HEK293T (cell line): ENCODE results near the gene RHOD.

Experiments used
- ARNT ChIP-seq: fragments of 450-650 bp; IDR thresholded peaks from 2 replicates; pipeline ENCODE4 v1.6.1; 2017; ENCODE audit warnings: mild to moderate bottlenecking
- BHLHE40 ChIP-seq: fragments of 450-650 bp; IDR thresholded peaks from 2 replicates; pipeline ENCODE4 v1.6.1; 2016; ENCODE audit warnings: mild to moderate bottlenecking, moderate library complexity, borderline replicate concordance
- ELF4 ChIP-seq: fragments of 450-650 bp; IDR thresholded peaks from 2 replicates; pipeline ENCODE4 v1.6.1; 2017; ENCODE audit warnings: antibody characterized with exemption
- FOXA1 ChIP-seq: fragments of 450-650 bp; IDR thresholded peaks from 2 replicates; pipeline ENCODE4 v1.6.1; 2016; ENCODE audit warnings: mild to moderate bottlenecking
- FOXK2 ChIP-seq: fragments of 450-650 bp; IDR thresholded peaks from 2 replicates; pipeline ENCODE4 v1.6.1; 2016; ENCODE audit warnings: mild to moderate bottlenecking
- FOXM1 ChIP-seq: fragments of 450-650 bp; IDR thresholded peaks from 2 replicates; pipeline ENCODE4 v1.6.1; 2017; ENCODE audit warnings: mild to moderate bottlenecking, borderline replicate concordance
- HDGF ChIP-seq: fragments of 450-650 bp; IDR thresholded peaks from 2 replicates; pipeline ENCODE4 v1.6.1; 2017; ENCODE audit warnings: antibody characterized with exemption, borderline replicate concordance
- L3MBTL2 ChIP-seq: fragments of 450-650 bp; conservative IDR thresholded peaks from 2 replicates; pipeline ENCODE4 v1.6.1; 2016; ENCODE audit warnings: mild to moderate bottlenecking
- LEF1 ChIP-seq: fragments of 450-650 bp; IDR thresholded peaks from 2 replicates; pipeline ENCODE4 v1.6.1; 2017; ENCODE audit warnings: mild to moderate bottlenecking, borderline replicate concordance
- NFRKB ChIP-seq: fragments of 450-650 bp; IDR thresholded peaks from 2 replicates; pipeline ENCODE4 v1.6.1; 2016; ENCODE audit warnings: mild to moderate bottlenecking, moderate library complexity
- SP1 ChIP-seq: fragments of 450-650 bp; IDR thresholded peaks from 2 replicates; pipeline ENCODE4 v1.6.1; 2017
- SUZ12 ChIP-seq: fragments of 450-650 bp; IDR thresholded peaks from 2 replicates; pipeline ENCODE4 v1.6.1; 2016; ENCODE audit warnings: mild to moderate bottlenecking
- TARDBP ChIP-seq: fragments of 450-650 bp; IDR thresholded peaks from 2 replicates; pipeline ENCODE4 v1.6.1; 2016
- ZNF384 ChIP-seq: fragments of 450-650 bp; IDR thresholded peaks from 2 replicates; pipeline ENCODE4 v1.6.1; 2016

DNA sequence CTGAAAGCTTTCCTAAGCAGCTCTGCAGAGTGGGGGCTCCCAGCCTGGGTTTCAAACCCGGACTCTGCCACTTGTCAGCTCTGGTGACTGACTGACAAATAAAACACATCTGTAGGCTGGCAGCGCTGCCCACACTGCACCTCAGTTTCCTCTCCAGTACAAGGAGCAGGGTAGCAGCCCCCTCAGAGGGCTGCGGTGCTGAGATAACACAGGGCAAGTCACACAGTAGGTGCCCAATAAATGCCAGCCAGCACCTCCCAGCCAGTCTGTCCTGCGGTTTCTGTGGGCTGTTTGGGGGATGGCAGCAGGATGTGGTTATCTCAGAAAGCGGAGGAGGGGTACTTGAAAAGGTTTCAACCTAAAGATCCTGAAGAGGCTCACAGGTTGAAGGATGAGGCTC lies 32.2 kb upstream of the RHOD start:
- no peak for TF ChIP-seq LEF1
- no peak for TF ChIP-seq SUZ12
- no peak for TF ChIP-seq ZNF384
- no peak for TF ChIP-seq FOXA1
- TF ChIP-seq HDGF = no peak
- TF ChIP-seq SP1 = no peak
- no peak for TF ChIP-seq L3MBTL2
- no peak for TF ChIP-seq FOXM1
- no peak for TF ChIP-seq TARDBP
- TF ChIP-seq BHLHE40 = no peak
- TF ChIP-seq NFRKB = no peak
- TF ChIP-seq ARNT = no peak
- no peak for TF ChIP-seq FOXK2
- no peak for TF ChIP-seq ELF4
